HG02943 (cell line): ENCODE measurements around the gene ADAMTS2.

Source experiments
- ATAC-seq: cut with Tn5 transposase; IDR thresholded peaks from one replicate; pipeline ENCODE4 v1.9.1; 2021; ENCODE audit warnings: mild to moderate bottlenecking, low read depth, moderate library complexity; ENCODE audit not compliant: unreplicated experiment

Gene ADAMTS2

DNA sequence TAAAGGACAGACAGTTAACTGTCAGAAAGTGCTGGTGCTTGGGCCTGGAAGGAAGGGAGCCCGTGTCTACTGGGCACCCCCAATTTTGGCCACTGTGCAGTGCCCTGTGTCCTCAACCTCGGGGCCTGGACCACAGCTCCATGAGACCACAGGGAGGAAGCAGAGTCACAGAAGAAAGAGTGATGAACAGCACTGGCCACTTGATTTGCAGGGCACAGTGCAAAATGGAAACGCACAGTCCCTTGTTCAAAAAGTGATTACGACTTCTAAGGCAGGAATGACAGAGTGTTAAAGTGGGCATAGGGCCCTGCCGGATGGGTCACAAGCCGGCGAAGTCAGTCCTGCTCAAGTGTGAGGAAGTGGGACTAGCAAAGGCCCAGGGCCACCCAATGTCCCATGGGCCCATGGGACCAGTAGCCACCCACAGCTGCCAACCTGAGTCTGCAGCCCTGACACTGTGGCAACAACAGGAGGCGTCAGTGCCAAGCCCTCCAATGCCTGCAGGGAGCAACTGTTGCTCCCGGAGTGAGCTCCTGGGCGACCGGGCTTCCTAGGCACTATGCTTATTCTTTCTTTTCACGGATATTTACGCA is 85.4 kb downstream of the ADAMTS2 start:
- ATAC-seq: no peak

DNA sequence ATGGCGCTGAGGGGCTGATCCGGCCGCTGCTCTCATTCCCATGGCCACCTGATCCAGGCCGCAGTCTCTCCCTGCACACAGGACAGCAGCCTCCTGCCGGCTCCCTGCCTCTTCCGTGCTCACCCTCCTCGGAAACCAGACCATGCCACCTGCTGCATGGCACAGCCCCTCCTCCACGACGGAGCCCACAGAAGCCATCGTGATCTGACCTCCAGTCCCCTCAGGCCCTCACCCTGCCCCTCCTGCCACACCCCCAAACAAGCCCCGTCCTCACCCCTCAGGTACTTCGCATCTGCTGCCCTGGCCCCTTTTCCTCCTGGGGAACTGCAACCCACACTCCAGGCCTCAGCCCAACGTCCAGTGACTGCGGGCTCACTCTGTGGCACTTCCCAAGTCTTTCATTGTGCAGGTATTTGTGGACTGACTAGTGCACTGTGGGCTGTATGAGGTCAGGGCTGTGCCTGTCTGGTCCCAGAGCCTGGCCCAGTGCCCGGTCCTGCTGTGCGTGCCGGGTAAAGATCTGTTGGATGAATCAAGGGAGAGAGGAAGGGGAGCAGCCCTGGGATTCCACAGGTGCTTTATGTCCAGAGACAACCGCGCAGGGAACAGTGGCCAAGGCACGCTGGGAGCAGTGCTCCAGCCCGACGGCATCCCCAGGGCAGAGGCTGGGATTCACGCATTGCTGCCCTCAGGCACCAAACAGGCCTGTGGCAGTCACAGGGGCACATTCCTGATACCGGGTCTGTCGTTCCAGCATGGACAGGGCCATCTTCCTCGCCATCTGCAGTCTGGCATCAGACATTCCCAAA is 86.1 kb downstream of the ADAMTS2 start:
- no peak for ATAC-seq

DNA sequence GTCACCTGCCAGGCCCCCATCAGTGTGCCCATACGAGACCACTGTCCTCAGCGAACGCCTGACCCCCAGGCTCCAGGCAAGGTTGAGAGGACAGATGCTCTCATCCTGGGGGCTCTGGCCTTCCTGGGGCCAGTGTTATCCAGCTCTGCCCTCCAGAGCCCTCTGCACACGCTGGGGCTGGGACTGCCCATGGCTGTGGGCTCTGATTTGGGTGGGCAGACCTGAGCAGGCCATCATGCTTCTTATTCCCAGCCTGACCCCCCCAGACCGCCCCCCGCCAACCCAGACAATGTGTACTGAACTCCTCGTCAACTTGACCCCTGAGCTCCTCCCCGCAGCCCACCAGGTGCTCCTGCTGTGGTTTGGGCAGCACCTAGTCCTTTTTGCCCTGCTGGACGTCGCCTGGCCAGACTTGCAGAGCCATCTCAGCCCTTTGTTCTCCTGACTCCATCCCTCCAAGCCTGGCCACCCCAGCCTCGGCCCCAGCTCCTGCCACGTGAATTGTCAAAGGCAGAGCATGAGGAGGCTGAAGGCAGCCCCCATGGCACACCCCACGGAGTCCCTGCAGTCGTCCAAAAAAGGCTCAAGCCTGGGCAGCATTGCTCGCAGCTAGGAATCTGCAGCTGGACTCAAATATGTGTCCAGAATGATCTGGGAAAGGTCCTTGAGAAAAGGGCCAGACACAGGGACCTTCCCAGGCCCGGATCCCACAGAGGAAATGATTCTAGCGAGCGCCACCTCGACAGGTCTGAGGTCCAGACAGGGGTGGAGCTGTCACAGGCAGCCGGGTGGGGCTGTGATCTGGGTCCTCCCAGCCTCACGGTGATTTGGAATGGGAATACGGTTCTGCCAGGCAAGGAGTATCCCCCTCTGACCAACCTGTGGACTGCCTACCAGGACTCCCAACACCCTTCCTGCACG is 87.0 kb downstream of the ADAMTS2 start:
- no peak for ATAC-seq

DNA sequence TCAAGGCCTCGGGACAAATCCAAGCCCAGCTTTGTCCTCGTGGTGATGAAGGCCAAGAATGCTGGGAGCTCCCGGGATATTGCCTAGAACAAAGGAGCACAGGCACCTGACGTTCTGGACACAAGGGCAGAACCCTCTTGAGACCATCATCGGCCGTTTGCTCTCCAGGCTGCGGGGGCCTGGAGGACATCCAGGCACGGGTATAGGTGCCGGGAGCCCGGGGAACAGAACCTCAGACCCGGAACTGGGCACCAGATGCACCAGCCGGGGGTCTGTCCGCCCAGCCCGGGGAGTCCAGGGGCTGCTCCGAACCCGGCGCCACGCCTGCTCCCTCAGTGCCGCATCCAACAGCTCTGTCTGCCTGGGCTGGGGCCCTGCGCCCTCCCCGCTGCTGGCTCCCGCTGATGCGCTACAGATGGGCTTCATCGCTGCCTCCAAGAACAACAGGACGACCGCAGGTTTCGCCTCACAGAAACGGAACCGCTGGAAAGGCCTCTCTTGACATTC is 88.0 kb downstream of the ADAMTS2 start:
- no peak for ATAC-seq

DNA sequence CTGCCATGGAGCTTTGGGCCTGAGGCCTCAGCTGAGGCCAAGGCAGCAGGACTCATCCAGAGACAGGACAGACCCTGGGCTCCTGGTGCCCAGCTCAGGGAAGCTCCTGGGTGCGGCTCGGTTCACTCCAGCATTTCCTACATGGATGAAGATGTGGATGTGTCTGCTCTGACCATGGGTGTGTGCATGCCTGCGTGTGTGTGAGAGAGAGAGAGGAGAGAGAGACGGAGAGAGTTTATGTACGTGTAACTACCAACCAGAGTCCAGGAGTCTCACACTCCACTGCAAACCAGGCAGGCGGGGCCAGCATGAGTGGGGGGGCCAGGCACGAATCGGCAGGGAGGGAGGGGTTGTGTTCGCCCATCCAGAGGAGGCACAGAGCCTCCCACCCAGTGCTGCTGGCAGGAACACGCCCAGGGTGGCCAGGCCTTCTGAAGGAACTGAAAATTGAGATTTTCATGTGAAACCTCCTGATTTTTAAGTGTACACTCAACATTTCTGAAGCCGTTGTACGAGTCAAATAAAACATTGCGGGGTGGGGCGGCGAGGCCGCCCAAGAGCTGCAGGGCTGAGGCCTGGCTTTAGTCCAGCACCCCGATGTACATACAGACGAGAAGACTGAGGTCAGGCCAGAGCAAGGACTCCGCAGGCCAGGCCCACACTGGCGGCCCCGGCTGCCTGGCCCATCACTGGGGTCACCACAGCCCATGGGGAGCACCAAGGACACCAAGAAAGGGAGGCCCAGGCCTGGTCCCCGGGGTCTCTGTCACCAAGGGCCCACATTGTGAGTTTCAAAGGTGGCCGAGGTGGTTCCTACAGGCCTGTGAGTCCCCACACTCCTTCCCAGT is 88.7 kb downstream of the ADAMTS2 start:
- no peak for ATAC-seq

DNA sequence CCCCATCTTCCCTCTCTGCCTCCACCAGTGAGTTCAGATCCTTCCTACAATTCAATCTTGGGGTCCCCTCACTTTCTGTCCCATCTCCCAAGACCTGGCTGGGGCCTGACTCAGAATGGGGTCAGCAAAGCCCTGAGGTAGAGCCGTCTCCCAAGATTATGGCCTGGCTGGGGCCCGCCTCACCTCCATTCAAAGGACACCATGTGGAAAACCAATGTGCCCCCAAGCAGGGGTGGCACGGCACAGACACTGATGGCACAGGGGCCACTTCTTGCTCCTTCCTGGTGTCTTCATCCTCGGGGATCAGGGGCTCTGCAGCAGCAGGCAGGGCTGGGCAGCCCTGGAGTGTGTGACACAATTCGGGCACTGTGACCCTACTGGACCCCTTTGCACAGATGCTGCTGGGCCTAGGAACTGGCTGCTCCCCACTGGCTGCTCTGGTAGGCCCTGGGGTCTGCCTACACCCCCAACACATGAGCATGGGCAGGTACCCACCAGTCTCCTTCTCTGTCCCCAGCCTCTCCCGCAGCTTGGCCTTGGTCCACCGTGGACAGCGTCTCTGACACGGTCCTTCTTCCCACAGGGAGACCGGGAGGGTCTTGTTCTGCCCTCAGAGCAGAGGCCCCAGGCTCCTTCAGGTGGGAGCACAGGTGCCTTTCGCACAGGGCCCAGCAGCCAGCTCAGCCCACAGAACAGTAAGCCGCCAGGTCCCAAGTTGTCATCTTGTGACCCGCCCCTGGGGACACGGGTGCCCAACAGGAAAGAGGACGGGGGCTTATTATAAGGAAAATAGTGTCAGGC is 89.5 kb downstream of the ADAMTS2 start:
- no peak for ATAC-seq

DNA sequence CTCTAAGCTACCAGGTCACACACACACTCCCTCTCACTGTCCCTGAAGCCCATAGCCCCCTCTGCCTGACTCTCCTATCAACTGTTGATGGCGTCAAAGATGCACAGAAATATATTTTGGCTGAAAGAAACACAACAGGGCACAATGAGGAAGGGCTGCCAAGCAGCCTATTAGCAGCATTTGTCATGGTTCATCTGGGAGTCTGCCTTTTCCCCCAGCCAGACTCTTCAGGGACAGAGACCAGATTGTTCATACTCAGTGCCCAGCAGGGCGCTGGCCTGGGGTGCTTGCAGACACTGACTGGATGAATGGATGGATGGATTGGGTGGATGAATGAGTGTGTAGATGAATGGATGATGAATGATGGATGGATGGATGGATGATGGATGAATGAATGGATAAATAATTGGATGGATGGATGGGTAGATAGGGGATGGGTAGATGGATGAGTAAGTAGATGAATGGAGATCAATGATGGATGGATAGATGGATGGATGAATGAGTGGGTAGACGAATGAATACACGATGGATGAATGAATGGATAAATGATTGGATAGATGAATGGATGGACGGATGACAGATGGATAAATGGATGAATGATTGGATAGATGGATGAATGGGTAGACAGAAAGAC is 90.5 kb downstream of the ADAMTS2 start:
- ATAC-seq: no peak

DNA sequence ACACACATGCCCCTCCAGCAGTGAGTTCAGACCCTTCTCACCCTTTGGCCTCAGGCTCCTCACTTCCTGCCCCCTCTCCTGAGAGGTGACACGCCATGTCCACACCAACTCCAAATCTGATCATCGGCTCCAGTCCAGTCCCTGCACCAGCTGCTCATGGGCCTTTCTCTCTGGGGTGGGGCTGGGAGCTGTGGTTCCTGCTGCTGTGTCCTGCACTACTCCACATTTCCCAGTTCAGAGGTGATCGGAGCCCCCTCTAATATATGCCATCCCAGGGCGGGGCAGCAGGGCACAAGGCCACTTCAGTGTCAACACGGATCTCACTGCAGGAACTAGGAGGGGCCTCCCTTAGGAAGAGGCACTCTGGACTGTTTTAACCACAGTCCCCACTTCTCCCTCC is 91.5 kb downstream of the ADAMTS2 start:
- no peak for ATAC-seq

DNA sequence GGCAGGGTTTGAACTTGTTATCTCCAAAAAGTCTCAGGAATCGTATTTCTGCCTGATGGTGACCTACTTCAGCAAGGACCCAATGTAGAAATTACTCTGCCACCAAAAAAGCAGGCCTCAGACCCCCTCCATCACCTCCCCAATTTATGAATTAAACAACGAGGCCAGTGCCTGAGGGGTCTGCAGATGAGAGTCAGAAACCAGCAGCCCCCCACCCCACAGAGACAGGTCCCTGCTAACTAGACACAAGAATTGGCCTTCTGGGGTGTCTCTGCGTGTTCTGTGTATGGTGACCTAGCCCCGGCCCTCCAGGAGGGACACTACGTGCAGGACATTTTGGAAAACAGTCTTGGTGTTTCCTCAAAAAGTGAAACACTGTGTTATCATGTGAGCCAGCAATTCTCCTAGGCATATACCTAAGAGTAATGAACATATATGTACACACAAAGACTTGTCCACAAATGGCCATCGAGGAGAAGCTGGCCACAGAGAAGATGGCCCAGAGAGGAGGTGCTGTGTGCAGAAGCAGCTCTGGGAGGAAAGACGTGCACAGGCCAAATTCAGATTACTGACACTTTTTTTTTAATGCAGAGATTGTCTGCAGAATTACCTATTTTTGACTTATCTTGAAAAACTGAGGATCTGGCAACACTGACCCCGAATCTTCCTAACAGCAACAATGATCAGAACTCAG is 93.8 kb downstream of the ADAMTS2 start:
- no peak for ATAC-seq

DNA sequence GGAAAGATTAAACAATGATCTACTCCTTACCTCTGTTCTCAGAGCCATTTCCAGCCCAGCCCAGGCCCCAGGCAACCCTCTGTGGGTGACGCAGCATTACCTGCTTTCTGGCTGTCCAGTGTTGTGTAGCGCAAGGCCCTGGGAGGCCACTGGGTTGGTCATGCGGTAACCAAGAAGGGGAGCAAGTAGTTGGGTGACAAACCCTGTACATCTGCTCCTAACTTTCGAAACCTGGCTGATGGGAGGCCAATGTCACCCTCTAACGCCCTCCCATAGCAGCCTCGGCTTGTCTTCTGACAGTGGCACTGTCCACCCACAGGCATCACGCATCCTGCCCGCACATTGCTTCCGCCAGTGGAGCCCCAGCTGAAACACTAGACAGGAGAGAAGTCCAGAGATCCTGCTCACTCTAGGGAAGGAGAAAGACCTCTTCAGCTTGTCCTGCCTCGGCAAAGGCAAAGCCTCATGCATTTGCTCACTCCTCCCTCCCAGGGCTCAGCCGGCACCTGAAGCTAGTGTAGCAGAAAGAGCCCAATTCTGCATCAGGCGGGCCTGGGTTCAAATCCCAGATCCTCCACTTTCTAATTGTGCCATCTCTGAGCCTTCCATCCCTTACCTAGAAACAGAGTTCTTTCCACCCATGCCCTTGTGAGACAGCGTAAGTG is 94.6 kb downstream of the ADAMTS2 start:
- no peak for ATAC-seq

DNA sequence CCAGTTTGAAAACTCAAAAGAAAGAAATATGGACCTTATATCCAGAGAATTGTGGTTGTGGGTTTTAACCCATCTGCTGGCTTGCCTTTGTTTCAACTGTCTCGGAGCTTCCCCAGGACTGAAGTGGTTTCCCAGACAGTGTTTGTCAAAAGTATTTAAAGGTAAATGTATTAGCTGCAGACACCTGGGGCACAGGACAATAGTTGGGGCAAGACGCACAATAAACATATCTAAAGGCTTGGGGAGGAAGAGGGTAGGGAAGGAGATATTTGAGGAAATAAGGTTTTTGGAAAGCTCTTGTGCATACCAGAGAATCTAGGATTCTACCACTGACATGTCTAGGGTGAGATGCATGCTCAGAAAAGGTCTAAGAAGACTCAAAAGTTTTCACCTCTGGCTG is 99.0 kb downstream of the ADAMTS2 start:
- no peak for ATAC-seq

DNA sequence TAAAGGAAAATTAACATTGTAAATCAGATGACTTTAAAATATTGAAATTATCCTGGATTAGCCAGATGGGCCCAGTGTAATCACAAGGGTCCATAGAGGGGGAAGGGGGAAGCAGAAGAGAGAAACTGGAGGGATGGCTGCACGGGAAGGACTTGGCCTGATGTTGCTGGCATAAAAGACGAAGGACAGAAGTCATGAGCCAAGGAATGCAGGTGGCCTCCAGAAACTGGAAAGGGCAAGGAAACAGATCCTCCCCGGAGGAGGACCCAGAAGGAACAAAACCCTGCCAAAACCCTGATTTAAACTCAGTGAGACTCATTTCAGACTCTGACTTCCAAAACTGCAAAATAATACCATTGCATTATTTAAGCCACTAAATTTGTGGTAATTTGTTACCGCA is 100.2 kb downstream of the ADAMTS2 start:
- ATAC-seq: no peak

DNA sequence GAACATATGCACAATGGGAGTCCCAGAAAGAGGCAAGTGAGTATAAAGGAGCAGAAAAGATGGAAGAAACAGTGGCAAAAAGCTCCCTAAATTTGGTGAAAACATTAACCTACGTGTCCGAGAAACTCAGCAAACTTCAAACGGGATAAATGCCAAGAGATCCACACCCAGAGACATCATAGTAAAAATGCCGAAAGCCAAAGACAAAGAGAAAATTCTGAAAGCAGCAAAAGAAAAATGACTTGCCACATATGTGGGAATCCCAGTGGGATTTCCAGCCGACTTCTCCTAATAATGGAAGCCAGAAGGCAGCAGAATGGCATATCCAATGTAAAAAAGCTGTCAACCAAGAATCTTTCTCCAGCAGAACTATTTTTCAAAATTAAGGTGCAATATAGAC is 101.2 kb downstream of the ADAMTS2 start:
- ATAC-seq: no peak

DNA sequence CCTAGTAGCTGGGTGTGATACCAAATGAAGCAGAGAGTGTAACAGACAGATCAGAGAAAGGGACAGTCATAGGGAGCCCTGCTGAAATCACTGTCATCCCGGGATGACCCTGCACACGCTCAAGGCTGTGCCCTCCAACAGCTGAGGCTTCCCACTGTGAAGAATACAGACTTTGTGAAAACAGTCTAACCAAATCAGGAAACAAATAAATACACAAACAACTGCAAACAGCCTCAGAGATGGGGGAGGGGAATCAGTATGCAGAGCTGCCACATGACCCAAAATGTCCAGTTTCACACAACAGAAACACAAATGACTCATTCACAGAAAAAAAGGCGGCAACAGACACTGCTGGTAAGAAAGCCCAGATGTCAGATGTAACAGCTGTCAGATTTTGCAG is 101.9 kb downstream of the ADAMTS2 start:
- no peak for ATAC-seq

DNA sequence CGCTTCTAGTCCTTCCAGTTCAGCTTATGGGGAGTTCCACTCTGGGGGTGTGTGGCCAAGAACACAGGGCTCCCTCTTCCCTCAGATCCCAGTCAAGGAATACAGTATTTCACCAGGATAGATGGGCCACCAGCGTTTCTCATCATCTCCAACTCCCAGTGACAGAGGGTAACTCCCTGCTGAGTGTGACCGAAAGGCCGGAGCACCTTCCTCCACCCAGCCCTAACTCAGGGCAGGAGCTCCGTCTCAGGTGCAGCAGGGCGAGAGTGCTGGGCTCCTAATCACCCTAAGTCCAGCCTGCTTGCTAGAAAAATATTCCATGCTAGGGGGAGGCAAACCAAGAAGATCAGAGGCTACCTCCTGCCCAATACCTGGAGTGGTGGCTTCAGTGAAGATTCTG is 102.6 kb downstream of the ADAMTS2 start:
- ATAC-seq: no peak

DNA sequence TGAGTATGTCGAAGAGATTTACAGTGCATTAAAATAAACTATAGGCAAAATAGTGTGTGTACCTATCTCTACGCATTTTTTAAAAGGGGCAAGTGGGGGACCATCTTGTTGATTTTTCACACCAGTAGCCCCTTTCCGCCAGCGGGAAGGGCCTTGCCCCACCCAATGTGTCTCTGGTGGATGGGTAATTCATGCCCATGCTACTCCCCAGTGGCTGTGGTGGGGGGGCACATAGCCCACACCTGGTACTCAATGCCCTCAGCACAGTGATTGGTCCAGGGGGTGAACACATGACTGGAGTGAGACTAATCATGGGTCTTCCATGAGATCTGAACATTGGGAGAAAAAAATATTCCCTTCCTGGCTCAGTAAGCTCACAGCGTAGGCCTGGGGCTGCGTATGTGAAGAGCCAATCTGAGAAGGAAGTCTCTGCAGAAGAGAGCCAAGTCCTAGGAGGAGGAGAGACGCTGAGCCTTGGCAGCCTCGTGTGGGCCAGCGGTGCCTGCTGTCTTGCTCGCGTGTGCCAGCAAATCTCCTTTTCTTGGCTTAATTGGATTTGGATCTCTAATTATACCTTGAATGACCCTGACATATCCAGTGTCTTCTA is 103.4 kb downstream of the ADAMTS2 start:
- ATAC-seq: no peak

DNA sequence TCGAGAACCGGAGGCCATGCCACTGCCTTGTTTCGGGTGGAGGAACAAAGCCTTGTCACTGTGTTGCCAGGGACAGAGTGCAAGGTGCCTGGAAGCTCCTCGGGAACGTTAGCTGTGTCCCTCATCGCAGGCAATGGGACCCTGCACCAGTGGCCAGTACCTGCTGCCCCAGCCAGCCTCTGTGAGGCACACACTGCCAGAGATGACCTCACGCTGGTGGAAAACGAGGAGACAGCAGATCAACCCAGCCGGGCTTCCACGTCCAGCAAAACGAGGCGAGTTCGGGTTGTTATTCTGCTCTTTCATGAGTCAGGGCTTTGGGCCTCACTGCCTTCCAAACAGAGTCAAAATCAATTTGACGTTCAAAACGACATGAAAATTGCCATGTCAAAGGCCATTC is 104.1 kb downstream of the ADAMTS2 start:
- ATAC-seq: no peak
